K562 (cell line): ENCODE measurements around the gene RFPL1. TPM values are rescaled to one million over a fixed set of nuclear protein-coding genes. Genes with fewer than 3 reads are reported as not detected.
A peak's percentile ranks its signal among the peaks of the same experiment; 100 is the strongest.

Source experiments
- CBFA2T2 ChIP-seq: fragments of 450-650 bp; conservative IDR thresholded peaks from 2 replicates; pipeline ENCODE4 v1.6.1; 2017; ENCODE audit warnings: mild to moderate bottlenecking
- GABPA ChIP-seq: fragments of 200-800 bp; sonication (Bioruptor generic); conservative IDR thresholded peaks from 2 replicates; pipeline ENCODE4 v1.6.1; 2016; ENCODE audit warnings: low read depth, missing genetic modification characterization, missing compliant biosample characterization
- MAX ChIP-seq: sonication (generic); formaldehyde crosslinking; IDR thresholded peaks from 2 replicates; pipeline ENCODE4 v1.9.0; 2022; ENCODE audit warnings: mild to moderate bottlenecking, missing genetic modification reagents
- NR2C2 ChIP-seq, 2 experiments: fragments of 200-800 bp in 1 of 2; sonication (Bioruptor generic) in 1 of 2; sonication (generic) in 1 of 2; formaldehyde crosslinking in 1 of 2; IDR thresholded peaks; 2 replicates each; pipeline versions ENCODE4 v1.6.1 to v1.8.0; 2016 to 2022; ENCODE audit warnings: mild to moderate bottlenecking in 1 of 2, missing compliant biosample characterization in 1 of 2, missing genetic modification characterization in 1 of 2, missing genetic modification reagents in 1 of 2
- NR2F6 ChIP-seq: fragments of 450-650 bp; formaldehyde crosslinking; IDR thresholded peaks from 2 replicates; pipeline ENCODE4 v1.4.0; 2020; ENCODE audit warnings: mild to moderate bottlenecking
- POLR2A ChIP-seq: fragments of 450-650 bp; conservative IDR thresholded peaks from 2 replicates; pipeline ENCODE4 v1.6.1; 2016
- RAD51 ChIP-seq: fragments of 450-650 bp; IDR thresholded peaks from 2 replicates; pipeline ENCODE4 v1.7.1; 2016; ENCODE audit warnings: low read depth, mild to moderate bottlenecking, borderline replicate concordance
- SREBF2 ChIP-seq: sonication (generic); formaldehyde crosslinking; IDR thresholded peaks from 2 replicates; pipeline ENCODE4 v1.4.0; 2020; ENCODE audit warnings: mild to moderate bottlenecking, missing genetic modification reagents
- ZFP91 ChIP-seq: sonication (generic); formaldehyde crosslinking; IDR thresholded peaks from 2 replicates; pipeline ENCODE4 v1.8.0; 2022; ENCODE audit warnings: mild to moderate bottlenecking, missing genetic modification reagents
- ZNF316 ChIP-seq: fragments of 450-650 bp; IDR thresholded peaks from 2 replicates; pipeline ENCODE4 v1.6.1; 2016
- ZNF395 ChIP-seq: fragments of 200-800 bp; sonication (Bioruptor generic); IDR thresholded peaks from 2 replicates; pipeline ENCODE4 v1.6.1; 2017; ENCODE audit warnings: missing genetic modification characterization, missing compliant biosample characterization
- ZNF41 ChIP-seq: fragments of 250-450 bp; sonication (Bioruptor Pico); conservative IDR thresholded peaks from 2 replicates; pipeline ENCODE4 v1.4.0; 2020; ENCODE audit warnings: mild to moderate bottlenecking
- ZNF668 ChIP-seq: fragments of 250-450 bp; sonication (Bioruptor Pico); IDR thresholded peaks from 2 replicates; pipeline ENCODE4 v1.8.0; 2022; ENCODE audit warnings: mild to moderate bottlenecking, inconsistent platforms
- polyA plus RNA-seq, 8 experiments: library from polyadenylated mRNA; depleted of rRNA in 4 of 8; stranded (reverse) in 5 of 8; unstranded in 3 of 8; fragments of >200 nt; fragmentation: Nextera tagmentation in 2 of 8; fragmentation: Illumina TruSeq in 1 of 8; extraction: Ambion mirVana in 2 of 8; extraction: Trizol in 1 of 8; gene quantifications; 2 replicates each; pipeline versions ENCODE4 v1.2.1 to v1.2.3, GENCODE V29; 2011 to 2014; ENCODE audit warnings: inconsistent platforms in 1 of 8, missing spikeins in 1 of 8
- total RNA-seq, 7 experiments: library from RNA; depleted of rRNA in 6 of 7; stranded (reverse); fragments of >200 nt in 6 of 7; fragmentation: Illumina TruSeq in 2 of 7; extraction: Trizol in 2 of 7; gene quantifications; 2 replicates each; pipeline versions ENCODE4 v1.2.1 to v1.2.3, GENCODE V29; 2011 to 2021; ENCODE audit warnings: low replicate concordance in 1 of 7
- TF ChIP-seq, protein P1 (sequence below): fragments of 450-650 bp; formaldehyde crosslinking; IDR thresholded peaks from 2 replicates; pipeline ENCODE4 v1.4.0; 2020; ENCODE audit warnings: mild to moderate bottlenecking, moderate library complexity
- TF ChIP-seq, protein P2 (sequence below): fragments of 200-400 bp; formaldehyde crosslinking; IDR thresholded peaks from 2 replicates; pipeline ENCODE4 v1.6.1; 2017; ENCODE audit warnings: mild to moderate bottlenecking, low read depth, low read length, moderate library complexity

The RFPL1 gene
- total and polyA plus RNA-seq, 9 of the 15 experiments (the other 6 are each of a cell fraction or from before 2014, with no cell fraction given), result not detected

GRCh38 chr22:29481265-29482000 lies 43.0 kb downstream of the RFPL1 start (continued):
- no peak for TF ChIP-seq ZFP91 (CRISPR knock-in tag)
- TF ChIP-seq GABPA, result no peak
- no peak for TF ChIP-seq RAD51
- TF ChIP-seq POLR2A, result no peak
- no peak for TF ChIP-seq CBFA2T2
- no peak for TF ChIP-seq ZNF41
- TF ChIP-seq MAX (CRISPR knock-in tag), result no peak
- TF ChIP-seq ZNF316, result peak; percentile 69
- TF ChIP-seq NR2C2 (CRISPR knock-in tag; IDR thresholded peaks at IDR 0.05), result no peak
- peak; percentile 68 for TF ChIP-seq NR2C2 (tag; IDR thresholded peaks at IDR 0.05)
- no peak for TF ChIP-seq SREBF2 (CRISPR knock-in tag)
- TF ChIP-seq, protein P1, sequence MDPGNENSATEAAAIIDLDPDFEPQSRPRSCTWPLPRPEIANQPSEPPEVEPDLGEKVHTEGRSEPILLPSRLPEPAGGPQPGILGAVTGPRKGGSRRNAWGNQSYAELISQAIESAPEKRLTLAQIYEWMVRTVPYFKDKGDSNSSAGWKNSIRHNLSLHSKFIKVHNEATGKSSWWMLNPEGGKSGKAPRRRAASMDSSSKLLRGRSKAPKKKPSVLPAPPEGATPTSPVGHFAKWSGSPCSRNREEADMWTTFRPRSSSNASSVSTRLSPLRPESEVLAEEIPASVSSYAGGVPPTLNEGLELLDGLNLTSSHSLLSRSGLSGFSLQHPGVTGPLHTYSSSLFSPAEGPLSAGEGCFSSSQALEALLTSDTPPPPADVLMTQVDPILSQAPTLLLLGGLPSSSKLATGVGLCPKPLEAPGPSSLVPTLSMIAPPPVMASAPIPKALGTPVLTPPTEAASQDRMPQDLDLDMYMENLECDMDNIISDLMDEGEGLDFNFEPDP, result no peak
- TF ChIP-seq, protein P2, sequence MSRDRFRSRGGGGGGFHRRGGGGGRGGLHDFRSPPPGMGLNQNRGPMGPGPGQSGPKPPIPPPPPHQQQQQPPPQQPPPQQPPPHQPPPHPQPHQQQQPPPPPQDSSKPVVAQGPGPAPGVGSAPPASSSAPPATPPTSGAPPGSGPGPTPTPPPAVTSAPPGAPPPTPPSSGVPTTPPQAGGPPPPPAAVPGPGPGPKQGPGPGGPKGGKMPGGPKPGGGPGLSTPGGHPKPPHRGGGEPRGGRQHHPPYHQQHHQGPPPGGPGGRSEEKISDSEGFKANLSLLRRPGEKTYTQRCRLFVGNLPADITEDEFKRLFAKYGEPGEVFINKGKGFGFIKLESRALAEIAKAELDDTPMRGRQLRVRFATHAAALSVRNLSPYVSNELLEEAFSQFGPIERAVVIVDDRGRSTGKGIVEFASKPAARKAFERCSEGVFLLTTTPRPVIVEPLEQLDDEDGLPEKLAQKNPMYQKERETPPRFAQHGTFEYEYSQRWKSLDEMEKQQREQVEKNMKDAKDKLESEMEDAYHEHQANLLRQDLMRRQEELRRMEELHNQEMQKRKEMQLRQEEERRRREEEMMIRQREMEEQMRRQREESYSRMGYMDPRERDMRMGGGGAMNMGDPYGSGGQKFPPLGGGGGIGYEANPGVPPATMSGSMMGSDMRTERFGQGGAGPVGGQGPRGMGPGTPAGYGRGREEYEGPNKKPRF, result no peak
- TF ChIP-seq NR2F6, result no peak
- no peak for TF ChIP-seq ZNF668 (CRISPR knock-in tag)
- TF ChIP-seq ZNF395 (CRISPR knock-in tag), result no peak
